ENCODE results near the gene UBE2A. TPM values are rescaled to one million over a fixed set of nuclear protein-coding genes. Genes with fewer than 3 reads are reported as not detected.
A peak's percentile ranks its signal among the peaks of the same experiment; 100 is the strongest.

The UBE2A gene
- total RNA-seq, 2 donors from 2014 or later: 59.7 to 64.0 TPM

DNA sequence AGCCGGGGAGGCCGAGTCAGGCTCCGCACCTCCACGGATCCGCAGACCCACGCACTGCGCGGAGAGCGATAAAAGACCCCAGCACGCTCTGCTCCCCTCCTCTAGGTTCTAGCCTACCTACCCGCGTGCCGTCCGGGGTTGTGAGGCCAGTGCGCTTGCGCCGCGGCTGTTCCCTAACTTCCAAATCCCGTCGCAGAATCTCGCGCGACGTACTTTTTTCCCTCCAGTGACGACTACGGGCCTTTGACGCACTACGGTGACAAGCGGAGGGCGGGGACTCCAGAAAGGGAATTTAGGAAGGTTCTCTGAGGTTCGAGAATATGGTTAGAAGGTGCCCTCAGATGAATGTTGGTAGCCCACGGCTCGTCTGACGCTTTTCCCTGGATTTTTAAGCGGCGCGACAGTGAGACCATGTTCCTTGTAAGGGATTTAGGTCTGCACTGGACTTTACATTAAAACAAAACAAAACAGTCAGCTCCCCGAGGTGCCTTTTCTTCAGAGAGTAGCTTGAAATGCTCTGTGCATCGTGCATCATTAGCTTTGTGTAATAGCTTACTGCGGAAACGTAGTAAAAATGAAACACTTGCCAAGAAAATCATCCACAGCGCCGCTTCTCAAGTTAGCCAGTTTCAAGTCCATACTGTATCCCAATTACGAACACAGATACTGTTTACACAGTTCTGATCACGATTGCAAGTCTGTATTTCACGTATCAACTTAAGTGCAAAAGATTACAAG lies 32.1 kb downstream of the UBE2A start, which contains the start of gene NKRF:
TSS of gene NKRF (minus strand) at position 145 of the 738 bp plus-strand sequence.
- DNase-seq: peak; percentile 94
- Histone ChIP-seq H3K9me3 (ENCODE audit: control insufficient read depth, low read length) (no peaks in the 10 kb centered on the region), H3K4me1 (ENCODE audit: control insufficient read depth, insufficient read depth, low read length) (no peaks in the 10 kb centered on the region), H3K36me3 (ENCODE audit: control insufficient read depth, insufficient read depth, low read length) (no peaks in the 10 kb centered on the region), H3K27me3 (ENCODE audit: control insufficient read depth, insufficient read depth, low read length, poor library complexity, severe bottlenecking) (no peaks in the 10 kb centered on the region), H3K27ac (ENCODE audit: low read depth, low read length) (peak within 1 kb of the TSS; percentile 29), H3K4me3 (ENCODE audit: low read length) (peak within 1 kb of the TSS; percentile 85), H3K9ac (ENCODE audit: extremely low read depth, low read length, poor library complexity, severe bottlenecking) (peak within 1 kb of the TSS; percentile 63)
- WGBS, 2 experiments (ENCODE audit: insufficient coverage in 1 of 2, insufficient read length in 1 of 2): 14 to 68% methylated on average over 5 to 46 of the region's 46 CpGs
- peak within 1 kb of the TSS; percentile 82 for H3K4me3 Mint-ChIP-seq
- H3K36me3 Mint-ChIP-seq (ENCODE audit: low read depth): peaks cover 7% of the 10 kb centered on the region
- TF ChIP-seq, protein P1, sequence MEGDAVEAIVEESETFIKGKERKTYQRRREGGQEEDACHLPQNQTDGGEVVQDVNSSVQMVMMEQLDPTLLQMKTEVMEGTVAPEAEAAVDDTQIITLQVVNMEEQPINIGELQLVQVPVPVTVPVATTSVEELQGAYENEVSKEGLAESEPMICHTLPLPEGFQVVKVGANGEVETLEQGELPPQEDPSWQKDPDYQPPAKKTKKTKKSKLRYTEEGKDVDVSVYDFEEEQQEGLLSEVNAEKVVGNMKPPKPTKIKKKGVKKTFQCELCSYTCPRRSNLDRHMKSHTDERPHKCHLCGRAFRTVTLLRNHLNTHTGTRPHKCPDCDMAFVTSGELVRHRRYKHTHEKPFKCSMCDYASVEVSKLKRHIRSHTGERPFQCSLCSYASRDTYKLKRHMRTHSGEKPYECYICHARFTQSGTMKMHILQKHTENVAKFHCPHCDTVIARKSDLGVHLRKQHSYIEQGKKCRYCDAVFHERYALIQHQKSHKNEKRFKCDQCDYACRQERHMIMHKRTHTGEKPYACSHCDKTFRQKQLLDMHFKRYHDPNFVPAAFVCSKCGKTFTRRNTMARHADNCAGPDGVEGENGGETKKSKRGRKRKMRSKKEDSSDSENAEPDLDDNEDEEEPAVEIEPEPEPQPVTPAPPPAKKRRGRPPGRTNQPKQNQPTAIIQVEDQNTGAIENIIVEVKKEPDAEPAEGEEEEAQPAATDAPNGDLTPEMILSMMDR (conservative IDR thresholded peaks at IDR 0.05): no peak
- peaks cover 5% of the 10 kb centered on the region for H3K4me1 Mint-ChIP-seq
- H3K9me3 Mint-ChIP-seq: peaks cover 65% of the 10 kb centered on the region
- peak within 1 kb of the TSS; percentile 95 for H3K27ac Mint-ChIP-seq
- peaks cover 12% of the 10 kb centered on the region for H3K27me3 Mint-ChIP-seq (ENCODE audit: insufficient read depth)

DNA sequence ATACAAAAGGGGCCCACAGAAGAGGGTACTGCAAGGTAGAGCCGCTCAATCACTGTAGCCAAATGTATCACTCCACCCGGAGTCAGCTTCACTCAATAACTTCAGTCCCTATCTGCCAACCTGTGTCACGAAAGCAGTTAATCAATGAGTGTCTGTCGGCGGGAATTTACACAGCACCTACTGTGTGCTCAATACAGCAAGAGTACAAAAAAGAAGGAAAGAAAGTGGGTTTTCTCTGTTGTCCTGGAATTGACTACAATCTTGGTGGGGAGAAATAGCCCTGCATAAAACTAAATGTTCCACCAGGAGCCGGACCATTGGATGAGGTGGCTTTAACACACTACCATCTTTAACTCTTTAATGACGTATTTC lies 32.6 kb downstream of the UBE2A start:
- no peak for DNase-seq
- no peak overlapping the region for H3K27ac ChIP-seq (ENCODE audit: low read depth, low read length)
- no peaks in the 10 kb centered on the region for H3K4me1 ChIP-seq (ENCODE audit: control insufficient read depth, insufficient read depth, low read length)
- Mint-ChIP-seq H3K9me3 (peaks cover 64% of the 10 kb centered on the region), H3K4me1 (peaks cover 5% of the 10 kb centered on the region), H3K36me3 (ENCODE audit: low read depth) (peaks cover 4% of the 10 kb centered on the region), H3K27me3 (ENCODE audit: insufficient read depth) (peaks cover 12% of the 10 kb centered on the region), H3K27ac (peak overlapping the region; percentile 95), H3K4me3 (peak overlapping the region; percentile 82)
- H3K36me3 ChIP-seq (ENCODE audit: control insufficient read depth, insufficient read depth, low read length): no peaks in the 10 kb centered on the region
- no peak overlapping the region for H3K9ac ChIP-seq (ENCODE audit: extremely low read depth, low read length, poor library complexity, severe bottlenecking)
- WGBS, 2 experiments (ENCODE audit: insufficient coverage in 1 of 2, insufficient read length in 1 of 2): 88 to 93% methylated on average over 3 to 5 of the region's 7 CpGs
- H3K4me3 ChIP-seq (ENCODE audit: low read length): peak overlapping the region; percentile 82
- H3K27me3 ChIP-seq (ENCODE audit: control insufficient read depth, insufficient read depth, low read length, poor library complexity, severe bottlenecking): no peaks in the 10 kb centered on the region
- no peaks in the 10 kb centered on the region for H3K9me3 ChIP-seq (ENCODE audit: control insufficient read depth, low read length)
- TF ChIP-seq, protein P1 (conservative IDR thresholded peaks at IDR 0.05): no peak

DNA sequence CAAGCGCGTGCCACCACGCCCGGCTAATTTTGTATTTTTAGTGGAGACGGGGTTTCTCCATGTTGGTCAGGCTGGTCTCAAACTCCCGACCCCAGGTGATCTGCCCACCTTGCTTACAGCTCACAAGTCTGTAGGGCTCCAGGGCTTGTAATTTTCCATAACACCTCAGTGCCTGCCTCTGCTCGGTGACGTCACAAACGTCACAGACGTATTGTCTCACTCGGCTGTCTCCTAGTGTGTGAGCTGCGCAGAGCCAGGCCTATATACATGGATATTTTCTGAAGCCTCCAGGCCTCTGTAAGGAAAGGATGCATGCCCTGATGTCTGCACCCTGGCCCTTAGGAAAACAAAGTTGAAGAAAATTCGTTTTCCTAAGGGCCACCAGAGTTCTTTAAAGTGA lies 40.4 kb downstream of the UBE2A start:
- no peaks in the 10 kb centered on the region for H3K36me3 ChIP-seq (ENCODE audit: control insufficient read depth, insufficient read depth, low read length)
- H3K27ac Mint-ChIP-seq: no peak overlapping the region
- H3K4me3 ChIP-seq (ENCODE audit: low read length): no peak overlapping the region
- H3K27me3 Mint-ChIP-seq (ENCODE audit: insufficient read depth): peaks cover 3% of the 10 kb centered on the region
- peaks cover 60% of the 10 kb centered on the region for H3K9me3 Mint-ChIP-seq
- no peaks in the 10 kb centered on the region for H3K27me3 ChIP-seq (ENCODE audit: control insufficient read depth, insufficient read depth, low read length, poor library complexity, severe bottlenecking)
- TF ChIP-seq, protein P1 (conservative IDR thresholded peaks at IDR 0.05): no peak
- H3K4me1 Mint-ChIP-seq: no peaks in the 10 kb centered on the region
- H3K27ac ChIP-seq (ENCODE audit: low read depth, low read length): no peak overlapping the region
- DNase-seq: no peak
- WGBS, 2 experiments (ENCODE audit: insufficient coverage in 1 of 2, insufficient read length in 1 of 2): 90 to 94% methylated on average over 2 to 13 of the region's 13 CpGs
- no peaks in the 10 kb centered on the region for H3K36me3 Mint-ChIP-seq (ENCODE audit: low read depth)
- H3K4me1 ChIP-seq (ENCODE audit: control insufficient read depth, insufficient read depth, low read length): no peaks in the 10 kb centered on the region
- no peak overlapping the region for H3K9ac ChIP-seq (ENCODE audit: extremely low read depth, low read length, poor library complexity, severe bottlenecking)
- no peak overlapping the region for H3K4me3 Mint-ChIP-seq
- H3K9me3 ChIP-seq (ENCODE audit: control insufficient read depth, low read length): no peaks in the 10 kb centered on the region
